ENCODE measurements around the gene ZNF276.

GRCh38 chr16:89711601-89712273 lies 9.6 kb upstream of the ZNF276 start:
- TF ChIP-seq EZH2 (IDR thresholded peaks at IDR 0.05; ENCODE audit: low read depth) (no peak), CTCF (conservative IDR thresholded peaks at IDR 0.05) (no peak)
